DMS53 (cell line): ENCODE measurements around the gene ADH1B.
"Not testable (repeated sequence)": the region's sequence is repeated elsewhere in the genome, so short reads cannot be mapped to it uniquely, and the experiment has no call there.

Experiments used
- DNase-seq: peaks from one replicate; lab custom pipeline; 2025; lab: John Stamatoyannopoulos, UW

The ADH1B gene

GRCh38 chr4:99323756-99324155 is 2.6 kb upstream of the ADH1B start:
- DNase-seq: peak; percentile 2

- not testable (repeated sequence) for DNase-seq
These were observed 3.4 kb downstream of the ADH1B start for GRCh38 chr4:99317811-99318210.

DNA sequence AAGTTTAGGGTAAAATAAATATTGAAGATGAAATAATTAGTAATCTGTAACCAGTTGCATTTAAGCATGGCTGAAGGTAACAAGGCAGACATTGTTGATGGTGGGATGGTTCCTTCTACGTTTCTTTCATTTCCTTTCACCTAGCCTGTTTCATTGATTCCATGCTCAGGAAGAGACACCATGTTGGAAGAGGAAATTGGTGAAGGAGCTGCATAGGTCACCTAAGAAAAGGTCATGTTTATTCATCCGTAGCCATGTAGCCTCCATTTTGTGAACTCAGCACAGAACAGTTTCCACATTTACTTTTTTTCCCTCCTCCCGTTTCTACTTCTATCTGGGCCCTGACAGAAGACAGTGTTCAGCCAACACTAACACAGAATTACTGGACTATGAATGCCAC is 3.8 kb downstream of the ADH1B start:
- DNase-seq: no peak

GRCh38 chr4:99315839-99316238 is 5.4 kb downstream of the ADH1B start:
- no peak for DNase-seq

- no peak for DNase-seq
These were observed 7.0 kb downstream of the ADH1B start for GRCh38 chr4:99314211-99314610.

- DNase-seq: no peak
These were observed 10.8 kb downstream of the ADH1B start for GRCh38 chr4:99310389-99310788.

DNA sequence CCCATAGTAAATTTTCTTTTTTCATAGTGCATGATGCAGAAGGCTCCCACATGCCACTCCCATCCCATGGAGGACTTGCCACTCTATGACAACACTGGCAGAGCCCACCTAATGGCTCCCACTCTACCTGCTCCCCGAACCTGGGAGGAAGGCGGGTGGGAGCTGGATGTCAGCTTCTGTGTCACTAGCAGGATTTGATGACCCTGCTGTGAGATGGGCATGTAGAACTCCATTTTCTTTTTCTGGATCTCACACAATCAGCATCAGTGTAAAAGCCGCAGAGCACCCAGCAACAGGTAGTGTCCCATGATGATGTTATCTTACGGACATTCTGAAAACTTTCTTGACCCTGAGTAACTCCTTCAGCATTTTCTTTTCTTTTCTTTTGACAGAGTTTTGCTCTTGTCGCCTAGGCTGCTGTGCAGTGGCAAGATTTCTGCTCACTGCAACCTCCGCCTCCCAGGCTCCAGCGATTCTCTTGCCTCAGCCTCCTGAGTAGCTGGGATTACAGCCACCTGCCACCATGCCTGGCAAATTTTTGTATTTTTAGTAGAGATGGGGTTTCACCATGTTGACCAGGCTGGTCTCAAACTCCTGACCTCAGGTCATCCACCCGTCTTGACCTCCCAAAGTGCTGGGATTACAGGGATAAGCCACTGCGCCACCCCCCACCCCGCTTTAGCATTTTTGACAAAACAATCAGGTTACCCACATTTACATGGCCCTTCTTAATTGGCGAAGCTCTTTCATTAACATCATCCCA is 15.4 kb downstream of the ADH1B start:
- no peak for DNase-seq

- no peak for DNase-seq
These were observed 19.6 kb downstream of the ADH1B start for GRCh38 chr4:99301376-99302164.

DNA sequence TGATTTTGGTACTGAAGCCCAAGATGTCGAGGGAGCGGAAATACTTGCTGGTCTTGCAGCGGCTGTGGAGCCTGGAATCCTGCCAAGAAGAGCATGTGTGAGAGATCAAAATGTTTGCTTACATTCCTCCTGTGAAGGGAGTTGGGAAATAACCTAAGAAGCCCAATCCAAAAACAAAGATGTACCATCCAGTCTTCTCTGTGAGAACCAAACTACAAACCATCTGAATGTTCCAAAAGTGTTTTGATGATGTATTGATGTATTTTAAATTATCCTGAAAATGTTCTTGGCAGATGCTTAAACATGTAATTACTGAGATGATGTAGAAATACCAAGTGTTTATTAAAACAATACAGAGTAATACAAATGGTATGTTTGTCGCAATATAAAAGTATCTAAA is 20.3 kb downstream of the ADH1B start:
- DNase-seq: peak; percentile 64

GRCh38 chr4:99293357-99293756 is 27.8 kb downstream of the ADH1B start:
- no peak for DNase-seq

GRCh38 chr4:99290848-99291786 is 30.1 kb downstream of the ADH1B start, which contains the start of gene ADH1A:
Gene ADH1A, minus strand, starts transcription at chr4:99290985. Its CDS starts 71 bp downstream, at chr4:99290914.
- no peak for DNase-seq

DNA sequence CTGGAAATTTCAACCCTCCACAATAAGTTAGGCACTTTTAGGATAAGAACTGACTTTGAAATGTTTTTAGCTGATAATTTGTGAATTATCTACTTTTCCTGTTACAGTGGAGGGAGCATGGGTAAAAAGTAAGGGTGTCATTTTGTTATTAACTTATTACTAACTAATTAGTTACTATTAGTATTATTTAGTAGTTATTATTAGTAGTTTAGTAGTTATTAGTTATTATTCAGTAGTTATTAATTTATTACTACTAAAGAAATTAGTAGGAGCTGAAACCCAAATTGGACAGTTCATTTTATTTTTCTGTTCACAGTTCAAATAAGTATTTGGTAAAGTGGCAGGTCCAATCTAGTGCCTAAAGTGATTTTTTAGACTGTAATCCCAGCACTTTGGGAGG is 35.8 kb downstream of the ADH1B start:
- DNase-seq: no peak

GRCh38 chr4:99282731-99283130 is 38.5 kb downstream of the ADH1B start:
- DNase-seq: no peak

- no peak for DNase-seq
These were observed 39.9 kb downstream of the ADH1B start for GRCh38 chr4:99281261-99281660.

GRCh38 chr4:99276417-99276816 is 44.8 kb downstream of the ADH1B start:
- no peak for DNase-seq

DNA sequence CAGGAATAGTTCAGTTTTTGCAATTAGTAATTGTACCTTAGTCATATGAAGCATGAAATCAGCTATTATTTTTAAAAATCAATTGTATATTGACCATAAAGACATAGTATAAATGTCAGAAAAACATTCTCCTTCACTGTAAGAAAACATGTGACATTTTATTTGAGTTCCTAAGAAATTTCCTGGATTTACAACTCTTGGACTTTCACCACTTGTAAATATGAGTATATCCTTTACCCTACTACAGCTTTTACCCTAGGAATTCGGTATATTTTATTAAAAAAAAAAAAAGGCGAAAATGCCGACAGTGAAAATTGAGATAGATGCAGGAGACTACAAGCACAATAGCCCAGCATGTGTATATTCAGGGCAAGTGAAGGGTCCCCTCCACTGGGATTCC is 45.3 kb downstream of the ADH1B start:
- no peak for DNase-seq

- no peak for DNase-seq
These were observed 46.2 kb downstream of the ADH1B start for GRCh38 chr4:99275050-99275449.

- DNase-seq: no peak
These were observed 47.5 kb downstream of the ADH1B start for GRCh38 chr4:99273704-99274103.

- no peak for DNase-seq
These were observed 56.3 kb downstream of the ADH1B start for GRCh38 chr4:99264927-99265326.
